GM19395 (cell line): ENCODE measurements around the gene DCUN1D2.

Source experiments
- ATAC-seq: cut with Tn5 transposase; IDR thresholded peaks from one replicate; pipeline ENCODE4 v1.9.1; 2021; ENCODE audit warnings: mild to moderate bottlenecking, moderate library complexity; ENCODE audit not compliant: unreplicated experiment

DCUN1D2 gene

GRCh38 chr13:113428469-113428865 lies 62.0 kb downstream of the DCUN1D2 start:
- no peak for ATAC-seq

GRCh38 chr13:113427562-113428468 lies 62.7 kb downstream of the DCUN1D2 start:
- no peak for ATAC-seq

- ATAC-seq: no peak
Measured at GRCh38 chr13:113426591-113426986, 63.9 kb downstream of the DCUN1D2 start.

GRCh38 chr13:113425941-113426590 lies 64.4 kb downstream of the DCUN1D2 start:
- ATAC-seq: no peak

- no peak for ATAC-seq
Measured at GRCh38 chr13:113423520-113424163, 66.9 kb downstream of the DCUN1D2 start.

- no peak for ATAC-seq
Measured at GRCh38 chr13:113422807-113423519, 67.5 kb downstream of the DCUN1D2 start.

- ATAC-seq: no peak
Measured at GRCh38 chr13:113421673-113422270, 68.7 kb downstream of the DCUN1D2 start.

GRCh38 chr13:113420833-113421600 lies 69.5 kb downstream of the DCUN1D2 start:
- ATAC-seq: no peak

- ATAC-seq: no peak
Measured at GRCh38 chr13:113420232-113420631, 70.3 kb downstream of the DCUN1D2 start.

- ATAC-seq: no peak
Measured at GRCh38 chr13:113419531-113420193, 70.8 kb downstream of the DCUN1D2 start.

GRCh38 chr13:113418722-113419049 lies 71.8 kb downstream of the DCUN1D2 start:
- ATAC-seq: no peak

GRCh38 chr13:113417836-113418721 lies 72.4 kb downstream of the DCUN1D2 start:
- ATAC-seq: no peak

GRCh38 chr13:113417008-113417751 lies 73.3 kb downstream of the DCUN1D2 start:
- no peak for ATAC-seq

GRCh38 chr13:113415825-113416224 lies 74.7 kb downstream of the DCUN1D2 start:
- ATAC-seq: no peak

GRCh38 chr13:113415032-113415431 lies 75.5 kb downstream of the DCUN1D2 start:
- ATAC-seq: no peak

GRCh38 chr13:113414335-113414734 lies 76.2 kb downstream of the DCUN1D2 start:
- no peak for ATAC-seq

GRCh38 chr13:113413898-113414282 lies 76.6 kb downstream of the DCUN1D2 start:
- no peak for ATAC-seq
